H9 (cell line): ENCODE measurements around the gene PSTPIP1. TPM values are rescaled to one million over a fixed set of nuclear protein-coding genes. Genes with fewer than 3 reads are reported as not detected.

Experiments
- DNase-seq: peaks from one replicate; pipeline ENCODE4 v3.0.0-alpha.2; 2017
- H2AFZ ChIP-seq: one replicate; pipeline ENCODE4 v1.6.1; 2013; ENCODE audit warnings: mild to moderate bottlenecking, low read length, control low read depth, moderate library complexity
- H2AK5ac ChIP-seq: 2 replicates; pipeline ENCODE4 v1.6.1; 2013; ENCODE audit warnings: low read length, control low read depth, mixed read lengths; ENCODE audit not compliant: insufficient read length
- H2BK120ac ChIP-seq: one replicate; pipeline ENCODE4 v1.6.1; 2013; ENCODE audit warnings: low read depth, mild to moderate bottlenecking, low read length, control low read depth, inconsistent platforms; ENCODE audit not compliant: poor library complexity, severe bottlenecking
- H2BK12ac ChIP-seq: 2 replicates; pipeline ENCODE4 v1.6.1; 2013; ENCODE audit warnings: low read length, control low read depth, mixed read lengths, low read depth; ENCODE audit not compliant: insufficient read length
- H2BK15ac ChIP-seq: 2 replicates; pipeline ENCODE4 v1.6.1; 2013; ENCODE audit warnings: low read depth, low read length, control low read depth
- H2BK20ac ChIP-seq: one replicate; pipeline ENCODE4 v1.6.1; 2013; ENCODE audit warnings: low read depth, mild to moderate bottlenecking, low read length, control low read depth, inconsistent platforms; ENCODE audit not compliant: poor library complexity, severe bottlenecking
- H2BK5ac ChIP-seq: 2 replicates; pipeline ENCODE4 v1.6.1; 2013; ENCODE audit warnings: low read length, control low read depth, mixed read lengths; ENCODE audit not compliant: insufficient read length
- H3K14ac ChIP-seq: 2 replicates; pipeline ENCODE4 v1.6.1; 2013; ENCODE audit warnings: low read length, control low read depth; ENCODE audit not compliant: insufficient read depth
- H3K18ac ChIP-seq: 2 replicates; pipeline ENCODE4 v1.6.1; 2013; ENCODE audit warnings: low read depth, mild to moderate bottlenecking, mixed read lengths, low read length, control low read depth; ENCODE audit not compliant: insufficient read length
- H3K23ac ChIP-seq: 2 replicates; pipeline ENCODE4 v1.6.1; 2013; ENCODE audit warnings: low read length, control low read depth, mixed read lengths, low read depth; ENCODE audit not compliant: insufficient read length
- H3K23me2 ChIP-seq: 2 replicates; pipeline ENCODE4 v1.6.1; 2013; ENCODE audit warnings: low read depth, mild to moderate bottlenecking, mixed read lengths, low read length, control low read depth; ENCODE audit not compliant: insufficient read length, poor library complexity, severe bottlenecking
- H3K27ac ChIP-seq: 2 replicates; pipeline ENCODE4 v1.5.1; 2013; ENCODE audit warnings: low read length, control low read depth, mixed read lengths, low read depth; ENCODE audit not compliant: insufficient read length
- H3K27me3 ChIP-seq: 2 replicates; pipeline ENCODE4 v1.6.1; 2013; ENCODE audit warnings: low read length, control low read depth, inconsistent platforms; ENCODE audit not compliant: insufficient read depth
- H3K4ac ChIP-seq: 2 replicates; pipeline ENCODE4 v1.6.1; 2013; ENCODE audit warnings: low read depth, mild to moderate bottlenecking, control low read depth, inconsistent platforms, low read length, moderate library complexity
- H3K4me1 ChIP-seq: 2 replicates; pipeline ENCODE4 v1.6.1; 2013; ENCODE audit warnings: low read length, control low read depth, inconsistent platforms; ENCODE audit not compliant: insufficient read depth
- H3K4me2 ChIP-seq: 2 replicates; pipeline ENCODE4 v1.6.1; 2013; ENCODE audit warnings: low read length, control low read depth, mixed read lengths; ENCODE audit not compliant: insufficient read length, insufficient read depth
- H3K56ac ChIP-seq: 2 replicates; pipeline ENCODE4 v1.6.1; 2013; ENCODE audit warnings: low read depth, mild to moderate bottlenecking, mixed read lengths, low read length, control low read depth; ENCODE audit not compliant: insufficient read length
- H3K79me1 ChIP-seq: 2 replicates; pipeline ENCODE4 v1.6.1; 2013; ENCODE audit warnings: low read depth, mild to moderate bottlenecking, moderate library complexity, low read length, control low read depth, inconsistent platforms; ENCODE audit not compliant: insufficient read depth, poor library complexity, severe bottlenecking
- H3K79me2 ChIP-seq: 2 replicates; pipeline ENCODE4 v1.6.1; 2013; ENCODE audit warnings: low read length, control low read depth, inconsistent platforms; ENCODE audit not compliant: insufficient read depth
- H3K9ac ChIP-seq: 2 replicates; pipeline ENCODE4 v1.6.1; 2013; ENCODE audit warnings: low read length, control low read depth, mixed read lengths; ENCODE audit not compliant: insufficient read length; ENCODE audit errors: extremely low read depth
- H3K9me3 ChIP-seq: one replicate; pipeline ENCODE4 v1.6.1; 2013; ENCODE audit warnings: low read depth, low read length, inconsistent platforms; ENCODE audit not compliant: control insufficient read depth
- H3T11ph ChIP-seq: one replicate; pipeline ENCODE4 v1.6.1; 2013; ENCODE audit warnings: mild to moderate bottlenecking, low read length, control low read depth, inconsistent platforms
- H4K20me1 ChIP-seq: one replicate; pipeline ENCODE4 v1.6.1; 2013; ENCODE audit not compliant: control insufficient read depth, insufficient read length, insufficient read depth
- H4K5ac ChIP-seq: 2 replicates; pipeline ENCODE4 v1.6.1; 2013; ENCODE audit warnings: low read depth, mild to moderate bottlenecking, mixed read lengths, low read length, control low read depth; ENCODE audit not compliant: insufficient read length
- H4K8ac ChIP-seq: replicated peaks from 2 replicates; pipeline ENCODE4 v1.6.1; 2013; ENCODE audit warnings: low read length, control low read depth, mixed read lengths, low read depth; ENCODE audit not compliant: insufficient read length
- H4K91ac ChIP-seq: 2 replicates; pipeline ENCODE4 v1.6.1; 2013; ENCODE audit warnings: low read depth, mild to moderate bottlenecking, moderate library complexity, mixed read lengths, low read length, control low read depth; ENCODE audit not compliant: insufficient read length
- H3K27ac Mint-ChIP-seq, 3 experiments: 2 replicates in 2 of 3; 3 replicates in 1 of 3; pipeline ENCODE4 v1.8.0; 2020 to 2021; ENCODE audit warnings: mixed read lengths in 3 of 3, mild to moderate bottlenecking in 1 of 3, moderate library complexity in 1 of 3
- H3K27me3 Mint-ChIP-seq: 2 replicates; pipeline ENCODE4 v1.8.0; 2021; ENCODE audit warnings: low read depth, mild to moderate bottlenecking, moderate library complexity, mixed read lengths
- H3K36me3 Mint-ChIP-seq, 3 experiments: 2 replicates in 2 of 3; 3 replicates in 1 of 3; pipeline ENCODE4 v1.8.0; 2020 to 2021; ENCODE audit warnings: low read depth in 3 of 3, mixed read lengths in 3 of 3; ENCODE audit not compliant: insufficient read depth in 1 of 3
- H3K4me1 Mint-ChIP-seq, 2 experiments: 2 replicates each; pipeline ENCODE4 v1.8.0; 2020; ENCODE audit warnings: mixed read lengths in 2 of 2
- H3K4me3 Mint-ChIP-seq, 2 experiments: 2 replicates in 1 of 2; 3 replicates in 1 of 2; pipeline ENCODE4 v1.8.0; 2020 to 2021; ENCODE audit warnings: mild to moderate bottlenecking in 2 of 2, mixed read lengths in 2 of 2, moderate library complexity in 1 of 2
- H3K9me3 Mint-ChIP-seq, 2 experiments: 2 replicates in 1 of 2; 3 replicates in 1 of 2; pipeline ENCODE4 v1.8.0; 2020; ENCODE audit warnings: mild to moderate bottlenecking in 2 of 2, mixed read lengths in 2 of 2, moderate library complexity in 1 of 2
- WGBS: extraction: QIAGEN DNeasy Blood & Tissue Kit; methylation state at CpG from one replicate; pipeline ENCODE4 v1.1.7; 2013; ENCODE audit warnings: missing lambda C conversion rate, low lambda C conversion rate, mixed read lengths; ENCODE audit not compliant: insufficient read length; ENCODE audit errors: extremely low coverage; 5-methylcytosine and 5-hydroxymethylcytosine counted together
- total RNA-seq: library from RNA; stranded (reverse); gene quantifications from 2 replicates; pipeline ENCODE4 v1.2.1, GENCODE V29; 2021
- TF ChIP-seq, protein P1 (sequence below): fragments of 200-600 bp; sonication (generic); conservative IDR thresholded peaks from 3 replicates; pipeline ENCODE4 v1.8.0; 2021; ENCODE audit warnings: antibody characterized with exemption, mild to moderate bottlenecking

PSTPIP1 gene
- total RNA-seq, 1 experiment from 2014 or later, result 1.8 TPM

DNA sequence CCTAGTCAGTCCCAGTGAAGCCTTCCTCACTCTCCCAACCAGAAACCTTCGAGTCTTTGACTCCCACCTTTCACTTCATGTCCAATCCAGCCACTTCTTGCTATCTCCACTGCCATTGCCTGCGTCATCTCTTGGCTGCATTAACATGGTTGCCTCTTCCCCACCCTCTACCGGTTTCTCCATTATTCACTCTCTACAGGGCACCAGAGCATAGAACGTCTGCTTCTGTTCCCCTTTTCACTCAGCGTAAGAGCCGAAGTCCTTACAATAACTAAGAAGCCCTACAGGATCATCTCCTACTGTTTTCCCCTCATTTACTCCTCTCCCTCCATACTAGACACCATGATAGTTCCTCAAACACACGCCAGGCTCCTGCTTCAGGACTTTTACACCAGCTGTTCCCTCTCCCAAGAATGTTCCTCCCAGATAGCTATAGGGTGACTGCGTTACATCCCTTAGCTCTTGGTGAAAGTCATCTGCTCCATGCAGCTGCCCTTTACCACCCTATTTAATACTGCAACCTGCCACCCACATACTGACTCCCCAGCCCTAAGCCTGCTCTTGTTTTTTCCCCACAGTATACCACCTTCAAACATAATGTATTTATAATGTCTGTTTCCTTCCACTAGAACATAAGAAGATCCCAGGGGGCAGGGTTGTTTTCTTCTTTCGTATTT is 32.5 kb upstream of the PSTPIP1 start:
- Histone ChIP-seq H3K4me2 (no peak overlapping the region), H4K8ac (no peak overlapping the region), H3K14ac (no peak overlapping the region; the same call in 1 of the 2 replicates), H4K20me1 (no peaks in the 10 kb centered on the region), H3K9me3 (no peaks in the 10 kb centered on the region), H2BK20ac (no peak overlapping the region), H2BK15ac (no peak overlapping the region), H2AK5ac (no peak overlapping the region), H3K27ac (no peak overlapping the region), H3K18ac (no peak overlapping the region), H4K5ac (no peak overlapping the region), H3K23me2 (no peaks in the 10 kb centered on the region), H4K91ac (no peak overlapping the region), H2BK120ac (no peak overlapping the region), H3K4me1 (no peaks in the 10 kb centered on the region), H3K79me1 (no peaks in the 10 kb centered on the region), H2AFZ (no peak overlapping the region), H3K27me3 (no peaks in the 10 kb centered on the region), H2BK12ac (no peak overlapping the region), H3K56ac (no peak overlapping the region), H3K4ac (no peak overlapping the region), H3K79me2 (no peaks in the 10 kb centered on the region), H2BK5ac (no peak overlapping the region), H3K23ac (no peak overlapping the region), H3K9ac (no peak overlapping the region), H3T11ph (no peak overlapping the region)
- Mint-ChIP-seq H3K4me3 (no peak overlapping the region), H3K4me1 (peaks cover 6 to 15% of the 10 kb centered on the region in 2 experiments; a peak in 2 of 4 replicates), H3K27me3 (peaks cover 3% of the 10 kb centered on the region; the same call in 1 of the 2 replicates), H3K27ac (no peak overlapping the region), H3K36me3 (no peaks in the 10 kb centered on the region), H3K9me3 (peaks cover 0 to 3% of the 10 kb centered on the region in 2 experiments; a peak in 2 of 5 replicates)
- no peak for DNase-seq
- WGBS, result no CpG with 5 or more reads among the region's 9 CpGs
- TF ChIP-seq, protein P1, sequence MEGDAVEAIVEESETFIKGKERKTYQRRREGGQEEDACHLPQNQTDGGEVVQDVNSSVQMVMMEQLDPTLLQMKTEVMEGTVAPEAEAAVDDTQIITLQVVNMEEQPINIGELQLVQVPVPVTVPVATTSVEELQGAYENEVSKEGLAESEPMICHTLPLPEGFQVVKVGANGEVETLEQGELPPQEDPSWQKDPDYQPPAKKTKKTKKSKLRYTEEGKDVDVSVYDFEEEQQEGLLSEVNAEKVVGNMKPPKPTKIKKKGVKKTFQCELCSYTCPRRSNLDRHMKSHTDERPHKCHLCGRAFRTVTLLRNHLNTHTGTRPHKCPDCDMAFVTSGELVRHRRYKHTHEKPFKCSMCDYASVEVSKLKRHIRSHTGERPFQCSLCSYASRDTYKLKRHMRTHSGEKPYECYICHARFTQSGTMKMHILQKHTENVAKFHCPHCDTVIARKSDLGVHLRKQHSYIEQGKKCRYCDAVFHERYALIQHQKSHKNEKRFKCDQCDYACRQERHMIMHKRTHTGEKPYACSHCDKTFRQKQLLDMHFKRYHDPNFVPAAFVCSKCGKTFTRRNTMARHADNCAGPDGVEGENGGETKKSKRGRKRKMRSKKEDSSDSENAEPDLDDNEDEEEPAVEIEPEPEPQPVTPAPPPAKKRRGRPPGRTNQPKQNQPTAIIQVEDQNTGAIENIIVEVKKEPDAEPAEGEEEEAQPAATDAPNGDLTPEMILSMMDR, result no peak
